ELR (cell line): ENCODE data around the gene BCAS3.
A peak's percentile ranks its signal among the peaks of the same experiment; 100 is the strongest.

ENCODE experiments used
- DNase-seq: peaks from one replicate; pipeline ENCODE4 v3.0.0-alpha.2; 2015; ENCODE audit warnings: low read depth

BCAS3 gene

DNA sequence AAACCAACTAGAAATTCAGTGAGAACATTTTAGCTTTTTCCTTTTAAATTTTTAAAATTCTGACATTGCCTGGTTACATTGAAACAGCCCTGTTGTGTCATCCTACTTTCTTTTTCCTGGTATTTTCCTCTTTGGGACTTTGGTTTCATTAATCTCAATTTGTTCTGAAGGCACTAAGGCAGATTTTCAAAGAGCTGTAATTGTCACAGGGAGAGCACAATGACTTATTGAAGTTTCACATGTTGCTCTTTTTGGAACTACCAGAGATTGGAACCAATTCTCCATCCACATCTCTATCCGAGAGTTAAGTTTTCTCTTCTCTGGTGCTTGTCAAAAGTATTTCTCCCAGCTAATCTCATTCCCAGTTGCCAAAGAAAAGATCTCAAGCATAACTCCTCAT, 577.3 kb downstream of the BCAS3 start:
- DNase-seq, result no peak

DNA sequence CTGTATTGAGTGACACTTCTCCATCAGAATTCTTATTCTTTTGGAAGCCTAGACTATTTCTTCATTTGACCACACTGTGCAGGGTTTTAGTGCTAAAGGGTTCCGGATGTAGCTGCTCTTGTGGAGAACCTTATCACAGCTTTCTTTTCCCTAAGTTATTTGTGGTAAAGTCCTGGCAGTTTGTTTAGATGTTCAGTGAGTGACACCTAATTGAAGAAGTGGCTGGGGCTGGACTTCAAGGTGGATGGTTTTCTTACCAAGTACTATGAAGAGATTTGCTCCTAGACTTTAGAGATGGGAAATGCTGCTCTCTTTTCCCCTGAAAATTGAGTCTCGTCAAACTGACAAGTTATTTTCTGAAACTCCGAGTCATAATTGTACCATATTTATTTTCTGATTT, 578.0 kb downstream of the BCAS3 start:
- DNase-seq, result no peak

DNA sequence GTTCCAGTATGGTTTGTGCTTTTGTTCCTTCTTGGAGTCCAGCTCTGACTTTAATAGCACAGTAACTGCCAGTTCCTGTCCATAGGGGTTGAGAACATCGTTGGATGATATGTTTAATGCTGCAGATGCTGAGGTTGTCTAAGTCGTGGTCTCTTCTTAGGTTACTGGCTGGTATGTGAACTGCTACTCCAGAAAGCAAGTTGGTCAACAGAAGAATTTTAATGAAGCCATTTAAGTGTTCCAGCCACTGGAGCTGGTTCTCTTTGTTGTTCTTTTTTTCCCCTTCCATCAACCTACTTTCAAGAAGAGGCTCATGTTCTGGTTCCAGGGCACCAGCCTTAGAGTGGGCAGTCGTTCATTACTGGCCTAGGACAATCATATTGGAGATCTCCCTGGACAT, 581.7 kb downstream of the BCAS3 start:
- no peak for DNase-seq

DNA sequence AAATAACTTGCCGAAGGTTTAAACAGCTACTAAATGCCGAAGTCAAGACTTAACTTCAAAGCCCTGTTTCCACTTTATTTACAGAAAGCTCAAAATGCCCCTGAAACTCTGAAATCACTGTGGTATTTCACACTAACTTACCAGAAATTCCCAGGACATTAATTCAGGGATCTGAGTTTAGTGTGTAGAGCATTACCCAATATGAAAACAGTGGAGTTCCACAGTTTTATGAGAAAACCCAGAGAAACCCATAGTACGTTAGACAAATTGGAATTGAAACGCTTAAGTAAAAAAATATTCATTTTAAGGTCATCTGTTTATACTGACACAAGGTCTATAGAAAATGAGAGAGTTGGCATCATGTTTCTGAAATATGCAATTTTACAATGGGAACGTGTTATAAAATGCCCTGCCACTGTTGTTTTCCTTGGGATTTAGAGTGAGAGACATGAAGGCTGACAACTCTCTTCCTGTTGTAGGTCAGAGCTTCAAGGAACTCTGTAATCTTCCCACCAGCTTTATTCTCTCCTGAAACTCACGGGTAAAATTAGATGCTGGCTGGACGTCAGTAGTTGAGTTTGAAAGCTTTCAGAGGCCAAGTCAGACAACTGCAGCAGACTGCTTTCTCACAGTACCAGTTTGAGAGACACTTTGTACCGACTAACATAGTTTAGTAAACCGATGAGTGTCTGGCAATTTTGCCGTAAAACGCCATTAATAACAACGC, 582.6 kb downstream of the BCAS3 start:
- peak; percentile 27 for DNase-seq

DNA sequence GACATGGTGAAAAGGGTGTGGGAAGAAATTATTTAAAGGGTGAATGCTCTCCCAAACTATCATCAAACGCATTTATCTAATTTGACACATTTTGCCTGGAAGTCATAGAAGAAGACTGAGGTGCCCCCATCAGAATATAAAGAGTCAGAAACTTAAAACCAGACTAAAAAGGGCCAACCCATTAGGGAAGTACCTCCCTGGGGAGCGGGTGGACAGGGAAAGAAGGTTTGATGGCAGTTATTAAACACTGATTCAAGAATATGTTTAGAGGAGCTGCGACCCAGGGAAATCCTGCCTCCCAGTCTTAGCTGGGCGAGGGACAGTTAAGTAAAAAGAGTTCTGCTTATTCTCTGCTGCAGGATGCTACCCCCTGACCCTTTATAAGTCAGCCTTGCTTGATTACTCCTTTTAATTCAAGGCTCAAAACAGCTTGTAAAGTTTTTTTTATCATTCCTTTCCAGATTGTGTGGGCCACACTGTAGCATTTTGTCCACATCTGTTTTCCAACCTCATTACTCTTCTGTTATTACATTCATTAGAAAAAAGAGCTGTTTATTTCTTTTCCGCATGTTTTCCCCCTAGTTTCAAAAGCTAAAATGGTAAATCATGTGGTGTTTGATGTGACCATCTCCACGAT, 583.5 kb downstream of the BCAS3 start:
- no peak for DNase-seq

DNA sequence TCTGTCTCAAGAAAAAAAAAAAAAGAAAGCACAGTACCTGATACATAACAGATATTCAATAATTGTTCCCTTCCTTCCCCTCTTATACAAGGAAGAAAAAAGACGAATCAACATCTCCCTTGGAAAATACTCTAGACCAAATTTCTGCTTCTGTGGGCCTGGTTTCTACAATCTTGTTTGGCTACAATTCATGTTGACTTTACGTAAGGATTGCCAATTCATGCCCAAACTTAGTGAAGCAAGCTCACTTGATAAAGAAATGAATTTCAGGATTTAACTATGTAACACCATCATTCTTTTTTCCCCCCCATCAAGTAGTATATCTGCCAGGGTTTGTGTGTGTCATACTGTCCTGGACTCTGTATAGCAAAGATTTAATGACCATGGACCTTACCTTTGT, 587.7 kb downstream of the BCAS3 start:
- no peak for DNase-seq

DNA sequence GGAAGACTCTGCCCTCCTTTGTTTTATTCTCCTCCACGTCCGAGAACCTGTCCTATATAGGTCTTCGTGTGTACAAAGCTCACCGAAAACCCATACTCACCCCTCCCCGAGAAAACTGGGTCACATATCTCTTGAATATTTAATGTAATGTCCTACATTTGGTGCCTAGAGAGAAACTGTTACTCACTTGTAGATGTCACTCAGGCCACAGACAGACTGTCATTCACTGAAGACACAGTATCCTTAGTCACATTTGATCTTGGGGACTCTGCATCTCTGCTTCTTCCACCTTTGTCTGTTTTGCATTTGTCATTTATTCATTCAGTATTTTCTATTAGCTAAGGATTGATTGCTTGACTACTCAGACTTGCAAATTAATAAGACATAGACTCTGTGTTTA, 590.2 kb downstream of the BCAS3 start:
- DNase-seq, result no peak

DNA sequence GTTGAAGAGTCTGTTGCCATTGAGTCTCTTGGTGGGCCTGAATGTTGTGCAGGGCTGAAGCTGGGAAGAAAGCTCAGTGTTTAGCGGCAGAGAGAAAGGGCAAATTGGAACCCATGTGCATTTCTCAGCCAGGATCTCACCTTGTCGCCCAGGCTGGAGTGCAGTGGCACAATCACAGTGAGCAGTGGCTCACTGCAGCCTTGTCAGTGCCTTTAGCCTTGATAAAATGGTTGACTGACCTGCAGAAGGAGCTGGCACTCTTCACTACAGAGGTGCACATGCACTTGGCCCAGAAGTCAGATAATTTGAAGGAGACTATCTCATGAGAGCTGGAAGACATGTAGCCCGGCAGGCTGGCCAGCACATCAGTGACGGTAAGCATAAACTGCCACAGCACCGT, 597.7 kb downstream of the BCAS3 start:
- DNase-seq, result no peak

DNA sequence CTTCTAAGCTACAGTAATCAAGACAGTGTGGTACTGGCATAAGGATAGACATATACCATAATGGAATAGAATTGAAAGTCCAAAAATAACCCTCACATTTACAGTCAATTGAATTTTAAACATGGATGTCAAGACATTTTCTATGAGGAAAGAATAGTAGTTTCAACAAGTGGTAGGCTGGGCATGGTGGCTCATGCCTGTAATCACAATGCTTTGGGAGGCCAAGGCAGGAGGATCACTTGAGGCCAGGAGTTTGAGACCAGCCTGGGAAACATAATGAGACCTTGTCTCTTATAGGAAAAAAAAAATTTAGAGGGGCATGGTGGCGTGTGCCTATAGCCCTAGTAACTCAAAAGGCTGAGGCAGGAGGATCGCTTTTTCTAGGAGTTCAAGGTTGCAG, 599.2 kb downstream of the BCAS3 start:
- DNase-seq, result no peak

DNA sequence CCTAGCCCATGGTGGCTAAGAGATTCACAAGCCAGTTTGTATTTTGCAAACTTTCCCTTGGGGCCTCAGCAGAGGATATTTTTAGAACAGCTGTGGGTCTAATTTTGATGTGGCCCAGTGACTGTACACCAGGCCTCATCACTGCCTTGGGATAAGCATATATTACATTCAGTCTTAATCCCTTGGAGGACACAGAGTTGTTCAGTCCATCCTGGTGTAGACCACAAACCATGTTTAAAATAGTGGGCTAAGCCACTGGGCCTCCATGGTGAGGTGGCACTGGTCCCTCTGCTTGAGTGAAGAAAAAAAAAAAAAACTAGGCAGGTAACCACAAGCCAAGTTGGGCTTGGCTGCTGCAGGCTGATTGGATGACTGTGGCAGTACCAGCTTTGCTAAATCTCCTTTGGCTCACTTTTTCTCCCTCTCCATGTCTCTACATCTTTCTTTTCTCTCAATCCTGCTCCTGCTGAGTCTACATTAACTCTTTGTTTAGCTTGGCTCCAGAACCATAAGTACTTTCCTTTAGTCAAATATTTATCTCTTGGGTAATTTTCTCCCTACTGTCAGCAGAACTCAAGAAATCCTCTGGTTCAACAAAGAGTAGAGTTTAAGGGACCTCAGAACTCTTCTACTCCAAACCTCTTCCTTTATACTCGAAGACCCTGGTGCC, 602.0 kb downstream of the BCAS3 start:
- no peak for DNase-seq

DNA sequence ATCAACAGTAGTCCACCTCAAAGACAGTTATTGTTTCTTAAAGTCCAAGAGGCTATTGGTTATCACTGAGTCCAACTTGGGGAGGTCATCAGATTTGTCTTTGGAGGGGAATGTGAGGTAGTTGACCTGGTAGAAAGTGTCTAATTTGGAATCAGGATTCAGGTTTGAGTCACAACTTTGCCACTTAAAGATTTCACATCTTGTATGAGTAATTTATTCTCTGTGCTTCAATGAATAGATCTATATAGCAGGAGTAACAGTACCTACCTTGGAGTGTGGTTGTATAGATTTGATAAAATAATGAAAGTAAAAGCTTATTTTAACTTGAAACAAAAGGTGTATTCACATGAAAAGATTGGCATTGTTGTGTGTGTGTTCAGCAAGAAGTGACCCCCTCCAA, 602.7 kb downstream of the BCAS3 start:
- DNase-seq, result peak; percentile 33

DNA sequence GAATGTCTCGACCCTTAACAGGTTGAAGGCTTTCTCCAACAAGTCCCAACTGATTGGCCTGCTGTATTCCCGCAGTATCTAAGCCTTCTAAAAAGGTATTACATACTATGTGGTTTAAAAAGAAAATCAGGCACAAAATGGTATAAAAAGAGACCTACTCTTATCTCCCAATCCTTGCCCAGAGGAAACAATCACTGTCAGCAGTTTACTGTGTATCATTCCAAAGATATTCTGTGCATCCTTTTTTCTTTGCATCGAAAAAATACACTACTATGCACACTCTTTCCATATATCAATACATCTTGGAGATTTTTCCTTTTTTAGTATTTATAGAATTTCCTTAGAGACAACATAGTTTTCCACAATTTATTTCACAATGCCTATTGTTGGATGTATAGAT, 603.2 kb downstream of the BCAS3 start:
- DNase-seq, result no peak

DNA sequence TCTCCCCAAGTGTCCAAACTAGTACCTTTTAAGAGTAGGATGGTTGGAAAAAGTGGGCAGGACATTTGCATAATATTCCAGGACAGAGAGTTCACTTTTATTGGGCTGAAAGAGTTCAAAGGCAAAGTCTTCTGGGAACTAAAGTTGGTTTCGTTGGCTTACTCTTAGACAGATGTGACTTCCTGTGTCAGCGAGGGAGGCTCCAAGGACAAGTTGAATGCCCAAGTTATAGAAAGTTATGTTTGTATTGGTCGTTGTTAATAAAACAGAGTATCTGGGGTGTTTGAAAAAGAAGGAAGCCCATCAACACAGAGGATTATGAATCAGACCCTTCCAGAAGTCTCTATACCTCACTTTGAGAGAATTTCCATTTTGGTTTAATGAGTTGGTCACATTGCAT, 604.7 kb downstream of the BCAS3 start:
- DNase-seq, result no peak

DNA sequence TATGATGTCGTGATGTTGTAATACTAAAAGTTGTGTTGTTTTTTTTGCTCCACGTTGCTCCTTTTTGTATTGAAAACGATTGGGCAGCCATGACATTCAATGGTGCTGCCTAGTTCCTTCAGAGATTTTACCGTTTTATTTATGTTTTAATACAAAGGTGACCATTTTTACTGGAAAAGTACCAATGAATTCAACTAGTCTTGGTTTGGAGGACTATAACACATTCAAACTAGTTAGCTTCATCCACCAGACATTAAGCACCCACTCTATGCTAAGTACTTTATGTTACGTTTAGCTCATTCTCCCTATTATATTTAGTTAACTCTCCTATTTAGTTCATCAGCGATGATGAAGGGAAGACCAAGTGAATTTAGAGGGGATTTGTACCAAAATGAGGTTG, 605.4 kb downstream of the BCAS3 start:
- DNase-seq, result no peak

DNA sequence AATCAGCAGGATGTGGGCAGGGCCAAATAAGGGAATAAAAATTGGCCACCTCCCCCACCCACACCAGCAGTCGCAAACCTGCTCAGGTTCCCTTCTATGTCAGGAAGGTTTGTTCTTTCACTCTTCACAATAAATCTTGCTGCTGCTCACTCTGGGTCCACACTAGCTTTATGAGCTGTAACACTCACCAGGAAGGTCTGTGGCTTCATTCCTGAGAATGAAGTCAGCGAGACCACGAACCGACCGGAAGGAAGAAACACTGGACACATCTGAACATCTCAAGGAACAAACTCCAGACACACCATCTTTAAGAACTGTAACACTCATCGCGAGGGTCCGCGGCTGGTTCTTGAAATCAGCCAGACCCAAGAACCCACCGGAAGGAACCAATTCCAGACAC, 606.5 kb downstream of the BCAS3 start:
- DNase-seq, result peak; percentile 94

DNA sequence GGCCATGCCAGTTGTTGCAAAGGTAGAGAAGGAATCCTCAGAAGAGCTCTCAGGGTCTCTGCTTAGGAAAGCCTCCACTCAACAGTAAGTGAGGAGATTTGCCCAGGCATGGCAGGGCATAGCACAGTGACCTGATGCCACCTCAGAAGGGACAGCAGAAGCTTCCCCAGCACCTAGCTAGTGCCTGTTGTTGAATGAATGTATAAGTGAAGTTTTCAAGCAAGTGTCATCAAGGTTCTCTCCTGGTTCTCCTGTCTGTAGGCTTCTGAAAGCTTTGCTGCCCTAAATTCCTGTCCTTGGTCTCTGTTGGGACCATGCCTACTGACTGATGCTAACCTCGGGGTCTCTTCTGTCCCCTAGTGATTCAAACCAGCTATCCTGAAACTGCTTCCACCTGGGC, 607.1 kb downstream of the BCAS3 start:
- peak; percentile 15 for DNase-seq

DNA sequence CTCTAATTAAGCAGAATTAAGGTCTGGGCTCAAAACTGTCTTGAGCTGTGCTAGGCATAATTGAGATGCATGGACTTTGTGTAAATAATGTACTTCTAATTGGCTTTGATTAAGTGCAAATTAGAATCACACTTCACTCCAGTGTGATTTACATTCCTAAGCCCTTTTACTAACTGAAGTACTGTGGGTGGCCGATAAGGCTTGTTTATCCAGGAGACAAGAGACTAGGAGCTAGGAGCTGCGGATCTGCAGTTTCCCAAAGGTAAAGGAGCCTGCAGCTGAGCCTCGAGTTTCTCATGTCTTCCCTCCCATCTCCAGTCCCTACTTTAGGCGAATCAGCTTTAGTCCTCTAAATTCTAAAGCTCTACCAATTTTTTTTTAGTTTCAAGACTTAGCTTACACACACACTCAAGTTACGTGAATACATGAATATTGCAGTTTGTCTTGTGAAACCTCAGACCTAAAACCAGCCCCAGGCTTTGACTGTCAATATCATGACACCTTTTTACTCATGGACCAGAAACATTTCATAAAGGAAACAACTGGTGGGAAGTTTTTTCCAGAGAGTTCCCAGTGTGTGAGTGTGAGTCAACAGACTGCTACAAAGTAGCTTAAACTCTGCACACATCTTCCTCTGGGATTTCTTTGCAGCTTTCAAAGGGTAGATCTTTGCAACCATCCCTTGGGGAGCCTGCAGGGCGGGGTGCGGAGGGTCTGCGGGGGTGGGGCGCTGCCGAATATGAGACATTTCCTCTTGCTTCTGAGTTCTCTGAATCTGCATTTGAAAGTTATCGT, 608.1 kb downstream of the BCAS3 start:
- DNase-seq, result peak; percentile 91

DNA sequence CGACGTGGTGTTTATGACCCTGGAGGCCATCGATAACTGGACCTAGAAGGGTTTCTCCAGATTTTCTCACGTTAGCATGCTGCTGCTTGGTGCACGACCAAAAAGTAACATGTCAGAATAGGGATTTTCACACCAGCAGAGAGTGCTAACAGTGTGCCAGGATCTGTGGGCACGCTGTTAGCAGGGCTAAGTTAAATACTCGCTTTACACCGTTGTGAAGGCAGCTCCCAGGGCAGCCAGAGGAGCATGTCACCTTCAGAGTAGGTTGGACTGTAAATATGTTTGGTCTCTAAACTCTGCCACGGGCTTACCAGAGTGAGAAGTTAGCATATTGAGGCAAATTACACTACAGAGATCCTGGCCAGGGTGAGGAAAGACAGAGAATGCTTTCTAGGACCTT, 608.8 kb downstream of the BCAS3 start:
- DNase-seq, result no peak

DNA sequence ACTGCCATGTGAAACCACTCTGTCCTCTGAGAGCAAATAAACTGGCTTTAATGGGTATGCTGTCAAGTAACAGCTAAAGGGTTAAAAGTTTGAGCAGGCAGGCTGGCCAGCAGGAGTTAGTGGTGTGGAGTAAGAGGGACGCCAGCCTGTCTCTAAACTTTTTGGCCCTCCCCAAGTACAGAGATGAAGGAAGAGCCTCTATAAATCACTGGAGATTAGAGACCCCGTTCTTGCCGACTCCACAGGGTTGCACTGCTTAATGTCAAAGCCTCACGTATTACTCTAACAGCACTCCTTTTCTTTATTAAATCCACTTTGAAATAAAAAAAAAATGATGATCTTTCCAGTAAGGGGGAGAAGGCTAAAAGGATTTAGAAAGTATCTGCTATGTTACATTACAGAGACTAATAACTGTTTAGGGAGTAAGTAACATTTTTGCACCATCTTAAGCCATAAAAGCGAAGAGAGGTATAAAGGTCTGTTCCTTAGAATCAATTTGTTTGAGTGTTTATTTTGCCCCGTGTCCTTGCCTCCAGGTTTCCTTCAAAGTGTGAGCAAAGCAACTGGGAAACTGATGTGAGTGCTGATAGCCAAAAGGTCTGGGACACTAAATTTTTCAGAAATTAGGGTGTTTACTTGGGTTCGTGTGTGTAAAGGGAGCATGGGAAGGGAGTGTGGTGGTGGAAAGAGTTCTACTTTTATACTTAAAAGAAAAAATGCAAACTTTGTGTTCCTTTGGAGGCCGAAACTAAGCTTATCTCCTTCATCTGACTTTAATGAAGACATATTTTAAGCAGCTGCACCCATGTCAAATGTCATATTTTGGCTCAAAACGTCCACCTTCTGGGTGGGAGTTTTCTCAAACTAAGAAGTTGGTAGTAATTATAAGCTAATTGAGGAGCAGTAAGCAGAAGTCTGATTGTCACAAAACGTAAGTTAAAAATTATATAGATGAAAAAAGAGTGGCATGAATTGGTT, 612.0 kb downstream of the BCAS3 start:
- no peak for DNase-seq

DNA sequence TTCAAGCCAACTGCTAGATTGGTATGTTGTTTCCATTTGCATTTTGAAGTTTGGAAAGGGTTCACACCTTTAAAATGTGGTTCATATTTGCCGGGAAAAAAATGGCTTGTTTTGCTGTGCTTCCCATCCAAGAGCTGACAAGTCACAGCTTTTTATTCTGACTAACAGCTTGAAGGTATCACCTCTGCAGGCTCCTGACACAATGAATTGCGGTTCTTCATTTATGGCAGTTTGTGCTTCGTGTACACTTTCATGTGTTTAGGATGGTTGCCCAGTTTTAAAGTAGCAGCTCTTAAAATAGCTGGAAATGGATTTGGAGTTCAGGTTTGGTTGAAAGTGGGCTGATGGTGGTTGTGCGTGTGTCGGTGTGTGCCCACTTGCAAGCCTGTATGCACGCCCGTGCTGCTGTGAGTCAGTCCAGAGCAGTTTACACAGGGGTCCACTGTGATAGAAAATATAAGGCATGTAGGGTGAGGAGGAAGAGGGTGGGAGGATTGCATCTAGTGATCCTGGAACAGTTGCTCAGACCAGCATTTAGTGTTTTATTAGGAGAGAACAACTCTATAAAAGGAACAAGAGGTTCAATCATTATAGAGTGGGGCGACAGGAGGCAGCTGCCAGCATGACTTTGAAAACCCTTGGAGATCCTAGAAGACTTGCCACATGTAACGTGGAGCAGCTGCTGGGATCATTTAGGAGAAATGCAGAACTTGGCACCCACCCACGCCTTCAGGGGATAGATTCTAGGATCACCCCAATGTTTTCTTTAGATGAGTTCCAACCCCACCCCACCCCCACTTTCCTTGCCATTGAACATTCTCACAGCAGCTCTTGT, 614.0 kb downstream of the BCAS3 start:
- no peak for DNase-seq

DNA sequence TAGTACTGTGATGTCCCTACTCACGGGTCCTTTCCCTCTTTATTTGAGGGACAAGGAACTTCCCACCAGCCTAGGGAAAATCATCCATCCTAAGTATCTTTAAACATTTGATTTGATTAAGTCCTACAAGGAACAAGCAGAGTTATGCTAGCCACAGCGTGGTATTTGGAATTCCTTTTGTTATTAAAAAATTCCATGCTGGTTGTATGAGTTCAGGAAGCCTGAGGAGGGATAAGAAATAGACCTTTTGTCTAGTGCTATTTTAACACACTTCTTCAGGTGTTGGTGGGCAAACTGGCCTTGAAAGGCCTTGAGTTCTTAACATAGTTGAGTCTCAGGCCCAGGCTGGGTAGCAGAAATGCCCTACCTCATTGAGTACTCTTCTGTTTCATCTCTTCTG, 616.6 kb downstream of the BCAS3 start:
- peak; percentile 10 for DNase-seq
